ENCODE results near the gene ST3GAL3. TPM values are rescaled to one million over a fixed set of nuclear protein-coding genes. Genes with fewer than 3 reads are reported as not detected.

Gene ST3GAL3
- total RNA-seq, 1 donor from 2014 or later, result 24.3 TPM

DNA sequence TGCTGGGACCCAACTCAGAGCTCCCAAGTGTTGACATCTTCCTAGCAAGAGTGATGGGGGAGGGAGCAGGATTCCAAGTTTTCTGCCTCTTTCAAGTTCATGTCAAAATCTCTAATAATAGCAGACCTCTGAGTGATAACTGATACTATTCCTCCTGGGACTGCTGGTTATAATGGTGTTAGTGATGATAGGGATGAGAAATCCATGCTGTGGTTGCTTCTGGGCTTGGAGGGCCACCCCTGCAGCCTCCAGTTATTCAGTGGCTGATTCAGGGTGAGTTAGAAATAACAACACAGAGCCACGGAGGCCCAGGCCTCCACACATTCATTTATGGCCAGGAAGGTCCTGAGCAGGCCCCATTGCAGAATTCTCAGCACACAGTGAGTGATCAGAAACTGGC, 185.7 kb downstream of the ST3GAL3 start:
- ATAC-seq (ENCODE audit: low read depth) (no peak), DNase-seq (no peak)
- Mint-ChIP-seq H3K27me3 (no peaks in the 10 kb centered on the region), H3K27ac (no peak overlapping the region), H3K4me1 (no peaks in the 10 kb centered on the region), H3K4me3 (no peak overlapping the region), H3K9me3 (no peaks in the 10 kb centered on the region), H3K36me3 (ENCODE audit: low read depth) (peaks cover 33% of the 10 kb centered on the region)
- intact Hi-C loops (cut with micrococcal nuclease), result no loop called here
- TF ChIP-seq, protein P1, sequence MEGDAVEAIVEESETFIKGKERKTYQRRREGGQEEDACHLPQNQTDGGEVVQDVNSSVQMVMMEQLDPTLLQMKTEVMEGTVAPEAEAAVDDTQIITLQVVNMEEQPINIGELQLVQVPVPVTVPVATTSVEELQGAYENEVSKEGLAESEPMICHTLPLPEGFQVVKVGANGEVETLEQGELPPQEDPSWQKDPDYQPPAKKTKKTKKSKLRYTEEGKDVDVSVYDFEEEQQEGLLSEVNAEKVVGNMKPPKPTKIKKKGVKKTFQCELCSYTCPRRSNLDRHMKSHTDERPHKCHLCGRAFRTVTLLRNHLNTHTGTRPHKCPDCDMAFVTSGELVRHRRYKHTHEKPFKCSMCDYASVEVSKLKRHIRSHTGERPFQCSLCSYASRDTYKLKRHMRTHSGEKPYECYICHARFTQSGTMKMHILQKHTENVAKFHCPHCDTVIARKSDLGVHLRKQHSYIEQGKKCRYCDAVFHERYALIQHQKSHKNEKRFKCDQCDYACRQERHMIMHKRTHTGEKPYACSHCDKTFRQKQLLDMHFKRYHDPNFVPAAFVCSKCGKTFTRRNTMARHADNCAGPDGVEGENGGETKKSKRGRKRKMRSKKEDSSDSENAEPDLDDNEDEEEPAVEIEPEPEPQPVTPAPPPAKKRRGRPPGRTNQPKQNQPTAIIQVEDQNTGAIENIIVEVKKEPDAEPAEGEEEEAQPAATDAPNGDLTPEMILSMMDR (IDR thresholded peaks at IDR 0.05), result no peak
- ChIA-PET CTCF (no interaction called here), POLR2A (no interaction called here)

DNA sequence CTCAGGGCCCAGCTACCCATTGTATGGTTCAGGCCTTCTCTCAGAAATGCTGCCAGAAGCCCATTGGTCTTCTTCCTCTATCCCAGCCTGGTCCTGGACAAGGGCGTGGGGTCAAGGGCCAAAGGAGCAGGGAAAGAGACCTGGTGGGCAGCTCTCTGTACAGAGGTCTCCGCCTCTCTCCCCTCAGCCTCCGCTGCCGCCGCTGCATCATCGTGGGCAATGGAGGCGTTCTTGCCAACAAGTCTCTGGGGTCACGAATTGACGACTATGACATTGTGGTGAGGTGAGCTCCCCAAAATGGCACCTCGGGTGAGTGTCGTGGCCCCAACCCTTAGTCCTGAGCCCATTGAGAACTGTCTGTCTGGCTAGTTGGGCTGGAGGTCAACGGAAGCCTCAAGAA, 191.6 kb downstream of the ST3GAL3 start:
- ChIA-PET CTCF (no interaction called here), POLR2A (no interaction called here)
- DNase-seq, result no peak
- Mint-ChIP-seq H3K27me3 (no peaks in the 10 kb centered on the region), H3K4me1 (no peaks in the 10 kb centered on the region), H3K36me3 (ENCODE audit: low read depth) (peaks cover 48% of the 10 kb centered on the region), H3K27ac (no peak overlapping the region), H3K4me3 (no peak overlapping the region), H3K9me3 (no peaks in the 10 kb centered on the region)
- no peak for ATAC-seq (ENCODE audit: low read depth)
- TF ChIP-seq, protein P1 (IDR thresholded peaks at IDR 0.05), result no peak
- intact Hi-C loops (cut with micrococcal nuclease), result no loop called here

DNA sequence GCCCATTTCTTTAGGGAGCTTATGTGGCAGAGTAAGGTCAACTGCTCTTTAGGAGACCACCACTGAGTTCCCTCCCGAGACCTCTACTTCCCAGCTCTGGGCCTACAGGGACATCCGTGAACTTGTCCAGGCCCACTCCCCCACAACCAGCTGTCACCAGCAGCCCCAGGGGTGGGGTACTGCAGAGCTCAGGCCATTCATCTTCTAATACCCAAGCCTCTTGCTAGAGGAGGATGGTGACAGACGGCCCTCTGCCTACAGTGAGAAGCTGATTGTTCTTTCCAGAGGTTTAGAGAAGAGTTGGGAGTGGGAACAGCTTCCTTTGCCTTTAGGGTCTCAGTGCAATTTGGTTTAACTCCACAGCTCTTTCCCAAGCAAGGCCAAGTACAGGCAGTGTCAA, 193.1 kb downstream of the ST3GAL3 start:
- Mint-ChIP-seq H3K9me3 (no peaks in the 10 kb centered on the region), H3K4me1 (no peaks in the 10 kb centered on the region), H3K4me3 (no peak overlapping the region), H3K36me3 (ENCODE audit: low read depth) (peaks cover 36% of the 10 kb centered on the region), H3K27ac (no peak overlapping the region), H3K27me3 (no peaks in the 10 kb centered on the region)
- POLR2A ChIA-PET, result interaction anchor here (0.5 kb wide), 1 partner anchor 732 kb away, joined by 3 read pairs; no protein-coding TSS in a partner anchor
- CTCF ChIA-PET, result no interaction called here
- no peak for DNase-seq
- no peak for ATAC-seq (ENCODE audit: low read depth)
- TF ChIP-seq, protein P1 (IDR thresholded peaks at IDR 0.05), result no peak
- intact Hi-C loops (cut with micrococcal nuclease), result no loop called here

DNA sequence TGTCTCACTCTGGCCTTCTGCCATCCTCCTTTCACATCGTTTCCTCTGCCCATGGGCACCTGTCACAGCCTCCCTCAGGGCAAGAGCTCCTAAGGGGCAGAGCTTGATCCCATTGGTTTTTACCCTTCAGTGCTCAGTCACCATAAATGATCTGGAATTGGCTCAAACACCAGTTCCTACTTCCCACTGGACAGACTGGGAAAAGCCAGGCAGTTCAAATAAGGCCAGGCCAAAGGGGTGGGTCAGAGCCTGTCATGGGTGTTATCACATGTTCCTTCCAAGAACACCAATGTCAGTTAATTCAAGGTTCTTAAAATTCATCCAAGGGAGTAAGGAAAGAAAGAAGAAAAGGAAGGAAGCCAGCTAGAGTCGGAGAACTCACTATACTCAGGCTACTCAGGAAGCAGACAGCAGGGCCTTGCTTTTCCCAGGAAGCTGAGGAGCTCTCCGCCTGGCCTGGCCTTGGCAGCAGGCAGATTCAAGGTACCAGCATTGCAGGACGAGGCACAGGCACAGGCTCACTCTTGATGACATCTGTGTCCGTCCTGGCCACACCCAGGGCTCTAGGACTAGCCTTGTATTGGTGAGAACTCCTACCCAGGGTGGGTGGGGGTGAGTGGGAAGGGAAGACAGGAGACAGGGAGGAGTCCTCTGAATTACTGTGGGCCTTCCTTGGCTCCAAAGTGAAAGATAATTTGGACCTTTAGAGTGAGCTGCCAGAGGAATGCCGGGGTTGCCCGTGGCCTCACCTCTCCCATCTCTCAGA, 194.0 kb downstream of the ST3GAL3 start:
- TF ChIP-seq, protein P1 (IDR thresholded peaks at IDR 0.05), result no peak
- intact Hi-C loops (cut with micrococcal nuclease), result no loop called here
- no peak overlapping the region for H3K27ac Mint-ChIP-seq
- peaks cover 30% of the 10 kb centered on the region for H3K36me3 Mint-ChIP-seq (ENCODE audit: low read depth)
- DNase-seq, result no peak
- no peaks in the 10 kb centered on the region for H3K9me3 Mint-ChIP-seq
- no peaks in the 10 kb centered on the region for H3K27me3 Mint-ChIP-seq
- no peaks in the 10 kb centered on the region for H3K4me1 Mint-ChIP-seq
- POLR2A ChIA-PET, result no interaction called here
- H3K4me3 Mint-ChIP-seq, result no peak overlapping the region
- no peak for ATAC-seq (ENCODE audit: low read depth)
- CTCF ChIA-PET, result no interaction called here

DNA sequence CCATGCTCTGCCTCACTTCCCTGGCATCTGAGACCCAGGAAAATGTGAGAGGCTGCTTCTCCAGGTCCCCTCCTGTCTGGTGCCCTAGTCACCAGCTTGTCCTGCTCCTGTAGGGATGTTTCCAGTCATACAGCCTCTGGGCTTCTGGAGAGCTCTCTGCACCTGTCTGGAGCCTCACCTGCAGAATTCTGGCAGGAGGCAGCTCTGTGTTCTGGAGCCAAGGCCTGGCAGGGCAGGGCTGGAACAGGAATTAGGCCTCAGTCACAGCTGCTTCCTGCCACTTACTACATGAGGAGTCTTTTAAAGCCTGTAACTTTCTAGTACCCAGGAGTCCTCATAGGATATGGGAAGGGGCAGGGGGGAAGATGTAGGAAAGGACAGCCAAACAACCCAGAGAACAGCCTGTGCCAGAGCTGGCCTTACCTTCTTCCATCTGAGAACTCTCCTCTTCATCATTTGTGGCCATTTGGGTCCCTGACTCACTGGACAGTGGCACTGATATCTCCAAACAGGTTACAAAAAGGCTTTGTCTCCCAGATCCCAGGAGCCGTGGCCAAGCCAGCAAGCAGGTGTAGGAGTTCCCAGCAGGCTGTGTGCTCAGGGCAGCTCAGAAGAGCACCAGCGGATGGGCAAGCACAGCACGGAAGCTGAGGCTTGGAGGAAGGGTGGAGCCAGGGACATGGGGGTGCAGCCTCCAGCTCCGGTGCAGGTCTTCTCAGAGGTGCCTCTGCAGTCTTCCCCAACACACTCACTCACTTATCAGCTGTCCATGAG, 194.9 kb downstream of the ST3GAL3 start:
- H3K9me3 Mint-ChIP-seq, result no peaks in the 10 kb centered on the region
- intact Hi-C loops (cut with micrococcal nuclease), result no loop called here
- ATAC-seq (ENCODE audit: low read depth) (no peak), DNase-seq (no peak)
- no peaks in the 10 kb centered on the region for H3K4me1 Mint-ChIP-seq
- no peak overlapping the region for H3K27ac Mint-ChIP-seq
- ChIA-PET POLR2A (no interaction called here), CTCF (no interaction called here)
- TF ChIP-seq, protein P1 (IDR thresholded peaks at IDR 0.05), result no peak
- H3K27me3 Mint-ChIP-seq, result no peaks in the 10 kb centered on the region
- H3K36me3 Mint-ChIP-seq (ENCODE audit: low read depth), result peaks cover 26% of the 10 kb centered on the region
- H3K4me3 Mint-ChIP-seq, result no peak overlapping the region
